ENCODE results near the gene BRAF. TPM values are rescaled to one million over a fixed set of nuclear protein-coding genes. Genes with fewer than 3 reads are reported as not detected.

BRAF gene
- total RNA-seq, 4 donors from 2014 or later: 43.5 to 56.5 (median 49.5) TPM

DNA sequence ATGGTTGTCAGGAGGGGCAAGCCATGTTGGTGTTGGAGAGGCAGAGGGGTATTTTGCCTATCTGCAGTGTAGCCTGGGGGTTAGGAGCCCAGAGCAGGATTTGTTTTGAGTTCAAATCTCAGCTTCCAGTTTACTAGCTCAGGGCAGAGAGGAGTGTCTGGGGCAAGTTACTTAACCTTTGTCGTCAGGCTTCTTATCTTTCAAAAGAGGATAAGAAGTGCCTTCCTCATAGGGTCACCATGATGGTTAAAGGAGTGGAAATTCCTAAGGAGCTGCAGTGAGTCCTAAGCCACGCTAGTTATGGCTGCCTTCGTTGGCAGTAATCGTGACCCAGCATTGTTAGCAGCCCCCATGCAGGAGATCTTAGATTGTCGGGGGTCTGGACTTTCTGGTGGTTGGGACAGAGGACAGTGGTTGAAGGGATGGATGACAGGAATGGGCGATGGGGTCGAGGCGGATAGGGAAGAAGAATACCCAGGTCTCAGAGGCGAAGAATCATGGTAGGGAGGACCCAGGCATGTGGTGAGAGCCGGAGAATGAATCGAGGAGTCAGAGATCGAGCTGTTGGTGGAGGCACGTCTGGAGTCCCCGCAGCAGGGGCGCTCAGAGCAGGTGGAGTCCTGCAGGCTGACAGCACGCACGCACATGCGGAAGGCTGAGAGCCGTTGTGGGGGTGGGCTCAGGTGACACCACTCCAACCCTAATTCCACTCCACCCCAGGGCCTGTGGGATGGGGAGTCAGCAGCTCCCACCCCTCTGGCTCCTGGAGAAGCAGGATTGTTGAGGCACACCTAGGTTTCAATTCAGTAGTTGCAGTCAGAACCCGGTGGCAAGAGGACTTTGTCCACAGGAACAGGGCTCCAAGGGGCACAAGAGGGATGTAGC is 240.4 kb downstream of the BRAF start:
- no peaks in the 10 kb centered on the region for H3K27me3 ChIP-seq
- H3K36me3 ChIP-seq: peaks cover 0 to 91% (median 7%) of the 10 kb centered on the region in 3 donors
- TF ChIP-seq, protein P1, sequence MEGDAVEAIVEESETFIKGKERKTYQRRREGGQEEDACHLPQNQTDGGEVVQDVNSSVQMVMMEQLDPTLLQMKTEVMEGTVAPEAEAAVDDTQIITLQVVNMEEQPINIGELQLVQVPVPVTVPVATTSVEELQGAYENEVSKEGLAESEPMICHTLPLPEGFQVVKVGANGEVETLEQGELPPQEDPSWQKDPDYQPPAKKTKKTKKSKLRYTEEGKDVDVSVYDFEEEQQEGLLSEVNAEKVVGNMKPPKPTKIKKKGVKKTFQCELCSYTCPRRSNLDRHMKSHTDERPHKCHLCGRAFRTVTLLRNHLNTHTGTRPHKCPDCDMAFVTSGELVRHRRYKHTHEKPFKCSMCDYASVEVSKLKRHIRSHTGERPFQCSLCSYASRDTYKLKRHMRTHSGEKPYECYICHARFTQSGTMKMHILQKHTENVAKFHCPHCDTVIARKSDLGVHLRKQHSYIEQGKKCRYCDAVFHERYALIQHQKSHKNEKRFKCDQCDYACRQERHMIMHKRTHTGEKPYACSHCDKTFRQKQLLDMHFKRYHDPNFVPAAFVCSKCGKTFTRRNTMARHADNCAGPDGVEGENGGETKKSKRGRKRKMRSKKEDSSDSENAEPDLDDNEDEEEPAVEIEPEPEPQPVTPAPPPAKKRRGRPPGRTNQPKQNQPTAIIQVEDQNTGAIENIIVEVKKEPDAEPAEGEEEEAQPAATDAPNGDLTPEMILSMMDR (IDR thresholded peaks at IDR 0.05): no peak
- no peak for TF ChIP-seq POLR2A (IDR thresholded peaks at IDR 0.05)
- TF ChIP-seq EP300 (IDR thresholded peaks at IDR 0.05): no peak
- 85 to 87% methylated on average over 20 of the region's 20 CpGs for WGBS, 2 donors
- H3K9me3 ChIP-seq: no peaks in the 10 kb centered on the region
- H3K4me3 ChIP-seq: no peak overlapping the region
- peak overlapping the region in 3 of 4 donors; percentile 19 to 61 (median 44) for H3K27ac ChIP-seq
- H3K4me1 ChIP-seq: no peaks in the 10 kb centered on the region
- no peak for DNase-seq (ENCODE audit: low spot score in 2 of 2)

DNA sequence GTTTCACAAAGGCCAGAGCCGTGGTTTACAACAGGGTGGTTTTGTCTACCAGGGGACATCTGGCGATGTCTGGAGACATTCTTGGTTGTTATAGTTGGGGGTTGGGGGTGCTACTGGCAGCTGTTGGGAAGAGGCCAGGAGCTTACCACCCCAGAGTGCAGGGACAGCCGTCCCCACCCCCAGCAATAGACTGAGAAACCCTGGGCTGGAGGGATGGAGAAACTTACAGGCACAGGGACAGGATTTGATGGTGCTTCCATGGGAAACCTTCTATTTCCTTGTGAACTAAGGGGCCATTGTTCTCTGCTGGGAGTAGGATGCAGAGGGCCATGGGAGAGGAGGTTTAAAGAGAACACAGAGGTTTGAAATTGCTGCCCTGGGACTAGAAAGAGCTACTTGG is 241.1 kb downstream of the BRAF start:
- no peak for DNase-seq (ENCODE audit: low spot score in 2 of 2)
- no peaks in the 10 kb centered on the region for H3K27me3 ChIP-seq
- no peaks in the 10 kb centered on the region for H3K4me1 ChIP-seq
- H3K4me3 ChIP-seq: no peak overlapping the region
- no peaks in the 10 kb centered on the region for H3K9me3 ChIP-seq
- H3K36me3 ChIP-seq: peaks cover 0 to 91% (median 7%) of the 10 kb centered on the region in 3 donors
- 48 to 62% methylated on average over 3 of the region's 3 CpGs for whole genome bisulfite sequencing, 2 donors
- TF ChIP-seq, protein P1 (IDR thresholded peaks at IDR 0.05): no peak
- TF ChIP-seq POLR2A (IDR thresholded peaks at IDR 0.05) (no peak), EP300 (IDR thresholded peaks at IDR 0.05) (no peak)
- peak overlapping the region in 3 of 4 donors; percentile 19 to 61 (median 44) for H3K27ac ChIP-seq

DNA sequence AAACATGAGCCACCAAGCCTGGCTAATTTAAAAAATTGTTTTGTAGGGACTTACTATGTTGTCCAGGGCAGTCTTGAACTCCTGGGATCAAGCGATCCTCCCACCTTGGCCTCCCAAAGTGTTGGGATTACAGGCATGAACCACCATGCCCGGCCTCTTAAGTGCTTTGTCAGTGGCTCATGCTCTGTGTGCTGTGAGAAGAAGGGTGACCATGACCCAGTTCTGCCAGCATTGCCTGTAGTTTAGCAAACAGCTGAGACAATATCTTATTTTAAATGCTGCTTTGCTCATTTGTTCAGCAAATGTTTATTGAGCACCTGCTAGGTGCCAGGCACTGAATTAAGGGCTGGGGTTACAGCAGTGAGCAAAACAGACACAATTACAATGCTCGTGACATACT is 243.0 kb downstream of the BRAF start:
- 97 to 99% methylated on average over 3 of the region's 3 CpGs for WGBS, 2 donors

DNA sequence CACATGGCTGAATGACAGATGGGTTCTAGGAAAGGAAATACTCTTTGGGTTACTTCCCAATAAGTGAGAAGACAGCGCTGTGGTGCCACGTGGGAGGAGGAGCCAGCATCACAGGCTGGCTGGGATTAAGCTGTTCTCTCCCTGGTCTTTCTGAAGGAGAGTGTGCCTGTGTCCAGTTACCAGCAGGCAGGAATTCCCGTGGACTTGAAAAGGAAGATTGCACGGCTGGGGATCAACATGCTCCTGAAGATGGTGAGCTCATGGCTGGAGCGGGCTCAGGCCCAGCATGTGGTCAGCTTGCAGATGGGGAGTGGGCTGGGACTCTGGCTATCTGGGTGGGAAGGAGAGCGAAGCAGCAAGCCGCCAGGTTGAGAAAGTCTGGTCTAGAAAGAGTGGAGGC is 243.8 kb downstream of the BRAF start:
- H3K27ac ChIP-seq: no peak overlapping the region
- TF ChIP-seq, protein P1 (IDR thresholded peaks at IDR 0.05): no peak
- TF ChIP-seq EP300 (IDR thresholded peaks at IDR 0.05) (no peak), POLR2A (IDR thresholded peaks at IDR 0.05) (no peak)
- H3K36me3 ChIP-seq: peaks cover 0 to 90% (median 7%) of the 10 kb centered on the region in 3 donors
- WGBS, 2 donors: 85% methylated on average over 7 of the region's 7 CpGs
- no peaks in the 10 kb centered on the region for H3K27me3 ChIP-seq
- no peak for DNase-seq (ENCODE audit: low spot score in 2 of 2)
- H3K4me1 ChIP-seq: peaks cover 0 to 5% (median 0%) of the 10 kb centered on the region in 4 donors
- no peaks in the 10 kb centered on the region for H3K9me3 ChIP-seq
- no peak overlapping the region for H3K4me3 ChIP-seq

More for the DNA sequence above, 243.0 kb downstream of the BRAF start:
- H3K27me3 ChIP-seq: no peaks in the 10 kb centered on the region
- no peak overlapping the region for H3K27ac ChIP-seq
- H3K36me3 ChIP-seq: peaks cover 0 to 89% (median 7%) of the 10 kb centered on the region in 3 donors
- H3K9me3 ChIP-seq: no peaks in the 10 kb centered on the region
- TF ChIP-seq, protein P1 (IDR thresholded peaks at IDR 0.05): no peak
- no peak for TF ChIP-seq POLR2A (IDR thresholded peaks at IDR 0.05)
- no peak for TF ChIP-seq EP300 (IDR thresholded peaks at IDR 0.05)
- no peak overlapping the region for H3K4me3 ChIP-seq
- no peaks in the 10 kb centered on the region for H3K4me1 ChIP-seq
- no peak for DNase-seq (ENCODE audit: low spot score in 2 of 2)

DNA sequence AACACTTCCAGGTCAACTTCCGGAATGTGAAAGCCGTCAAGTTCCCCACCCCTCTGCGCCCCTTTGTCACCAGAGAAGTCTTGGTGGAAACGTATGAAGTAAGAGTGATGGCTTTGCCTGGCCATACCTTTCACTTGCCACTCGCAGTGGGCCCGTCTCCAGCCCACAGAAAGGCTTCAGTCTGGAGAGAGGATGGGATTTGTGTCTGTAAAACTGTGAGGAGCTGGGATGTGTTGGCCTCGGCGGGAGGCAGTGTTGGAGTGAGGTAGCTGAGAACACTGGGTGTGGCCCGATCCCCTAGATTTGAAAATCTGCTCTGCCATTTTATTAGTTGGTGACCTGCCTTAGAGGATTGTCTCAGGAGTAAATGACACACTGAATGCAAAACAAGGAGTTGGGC is 245.5 kb downstream of the BRAF start:
- 91 to 92% methylated on average over 9 of the region's 9 CpGs for WGBS, 2 donors

More for the DNA sequence above, 245.5 kb downstream of the BRAF start:
- H3K9me3 ChIP-seq: no peaks in the 10 kb centered on the region
- H3K36me3 ChIP-seq: peaks cover 0 to 73% (median 7%) of the 10 kb centered on the region in 3 donors
- no peaks in the 10 kb centered on the region for H3K27me3 ChIP-seq
- TF ChIP-seq POLR2A (IDR thresholded peaks at IDR 0.05) (no peak), EP300 (IDR thresholded peaks at IDR 0.05) (no peak)
- TF ChIP-seq, protein P1 (IDR thresholded peaks at IDR 0.05): no peak
- no peak overlapping the region for H3K4me3 ChIP-seq
- DNase-seq (ENCODE audit: low spot score in 2 of 2): no peak
- H3K27ac ChIP-seq: no peak overlapping the region
- peaks cover 0 to 22% (median 12%) of the 10 kb centered on the region in 4 donors for H3K4me1 ChIP-seq

All from tibial nerve (tissue), 4 donors.